AG04449 (cell line): ENCODE results near the gene LCE3E.
"Not testable (repeated sequence)": the region's sequence is repeated elsewhere in the genome, so short reads cannot be mapped to it uniquely, and the experiment has no call there.

Experiments
- CTCF ChIA-PET: fragments of 350-600 bp; formaldehyde crosslinking; extraction: SDS; loops from one replicate; lab custom pipeline; 2021; ENCODE audit warnings: antibody characterized with exemption; lab: Yijun Ruan, JAX
- POLR2A ChIA-PET: fragments of 400-600, 350-600 bp; formaldehyde crosslinking; extraction: SDS; loops from one replicate; lab custom pipeline; 2020; ENCODE audit warnings: antibody characterized with exemption, inconsistent platforms; lab: Yijun Ruan, JAX
- DNase-seq: peaks from one replicate; pipeline ENCODE4 v3.0.0-alpha.2; 2010; ENCODE audit warnings: low read depth, low spot score
- H3K4me3 ChIP-seq: 2 replicates; pipeline ENCODE4 v1.5.1; 2011; ENCODE audit warnings: low read depth, mild to moderate bottlenecking, control low read depth, low read length
- TF ChIP-seq, protein P1 (sequence below): IDR thresholded peaks from one replicate; pipeline ENCODE4 v1.5.1; 2011; ENCODE audit warnings: mild to moderate bottlenecking, moderate library complexity, low read length, control low read depth, inconsistent platforms; ENCODE audit not compliant: insufficient read depth; ENCODE audit errors: missing control alignments

LCE3E gene

DNA sequence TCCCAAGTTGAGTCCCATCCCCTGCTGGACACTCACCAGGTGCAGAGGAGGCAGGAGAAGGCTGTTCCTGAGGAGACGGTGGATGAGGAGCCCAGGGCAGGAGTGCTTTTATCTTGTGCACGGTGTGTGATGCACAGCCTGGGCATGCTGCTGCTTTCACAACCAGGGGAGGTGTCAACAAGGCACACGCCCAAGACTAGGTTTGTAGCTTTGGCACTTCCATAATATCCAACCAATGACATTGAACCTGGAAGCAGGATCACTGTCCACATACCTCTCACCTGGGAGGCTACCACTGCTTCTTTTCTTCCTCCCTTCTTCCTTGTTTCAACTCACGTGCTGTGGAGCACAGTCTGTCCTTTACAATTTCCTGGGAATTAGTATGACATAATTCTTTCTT is 13.9 kb upstream of the LCE3E start, which contains the start of gene LCE3D:
Gene LCE3D, minus strand, starts transcription at position 84 of the 400 bp plus-strand sequence. CDS start 580 bp downstream, outside the sequence.
- TF ChIP-seq, protein P1, sequence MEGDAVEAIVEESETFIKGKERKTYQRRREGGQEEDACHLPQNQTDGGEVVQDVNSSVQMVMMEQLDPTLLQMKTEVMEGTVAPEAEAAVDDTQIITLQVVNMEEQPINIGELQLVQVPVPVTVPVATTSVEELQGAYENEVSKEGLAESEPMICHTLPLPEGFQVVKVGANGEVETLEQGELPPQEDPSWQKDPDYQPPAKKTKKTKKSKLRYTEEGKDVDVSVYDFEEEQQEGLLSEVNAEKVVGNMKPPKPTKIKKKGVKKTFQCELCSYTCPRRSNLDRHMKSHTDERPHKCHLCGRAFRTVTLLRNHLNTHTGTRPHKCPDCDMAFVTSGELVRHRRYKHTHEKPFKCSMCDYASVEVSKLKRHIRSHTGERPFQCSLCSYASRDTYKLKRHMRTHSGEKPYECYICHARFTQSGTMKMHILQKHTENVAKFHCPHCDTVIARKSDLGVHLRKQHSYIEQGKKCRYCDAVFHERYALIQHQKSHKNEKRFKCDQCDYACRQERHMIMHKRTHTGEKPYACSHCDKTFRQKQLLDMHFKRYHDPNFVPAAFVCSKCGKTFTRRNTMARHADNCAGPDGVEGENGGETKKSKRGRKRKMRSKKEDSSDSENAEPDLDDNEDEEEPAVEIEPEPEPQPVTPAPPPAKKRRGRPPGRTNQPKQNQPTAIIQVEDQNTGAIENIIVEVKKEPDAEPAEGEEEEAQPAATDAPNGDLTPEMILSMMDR, result no peak
- ChIA-PET POLR2A (no interaction called here), CTCF (no interaction called here)
- DNase-seq, result no peak
- H3K4me3 ChIP-seq, result no peak within 1 kb of the TSS

DNA sequence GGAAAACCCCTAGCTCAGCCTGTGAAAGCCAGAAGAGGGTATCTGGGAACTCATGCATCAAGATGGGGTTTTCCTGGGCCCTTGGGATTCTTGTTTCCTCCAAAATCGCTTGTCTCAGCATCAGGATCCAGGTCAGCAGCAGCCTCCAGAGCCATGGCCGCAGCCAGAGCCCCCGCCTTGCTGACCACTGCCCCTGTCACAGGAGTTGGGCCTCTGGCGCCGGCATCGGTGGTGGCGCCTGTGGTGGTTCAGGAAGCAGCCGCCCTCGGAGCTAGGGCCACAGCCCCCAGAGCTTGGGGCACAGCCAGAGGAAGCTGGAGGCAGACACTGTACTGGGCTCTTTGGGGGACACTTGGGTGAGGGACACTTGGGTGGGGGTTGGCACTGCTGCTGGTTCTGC is 12.9 kb upstream of the LCE3E start:
- DNase-seq, CTCF ChIA-PET, POLR2A ChIA-PET, H3K4me3 ChIP-seq: not testable (repeated sequence)

DNA sequence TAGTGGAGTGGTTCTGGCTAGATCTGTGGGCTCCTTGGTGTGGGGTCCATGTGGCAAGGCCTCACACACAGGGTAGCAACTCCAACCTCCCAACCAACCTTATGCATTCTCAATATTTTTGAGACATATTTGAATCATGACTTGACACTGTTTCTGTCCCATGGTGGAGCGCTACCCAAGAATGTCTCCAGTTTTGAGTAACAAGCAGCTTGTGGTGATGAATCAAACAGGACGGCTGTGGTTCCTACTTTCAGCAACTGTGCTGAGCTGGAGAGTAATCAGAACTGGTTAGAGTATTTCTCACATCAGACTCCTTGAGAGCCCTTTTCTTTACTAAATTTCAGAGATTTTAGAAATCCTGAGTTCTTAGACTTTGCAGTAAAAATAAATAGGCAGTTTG is 10.6 kb upstream of the LCE3E start:
- no peak for DNase-seq
- H3K4me3 ChIP-seq, result no peak overlapping the region
- ChIA-PET POLR2A (no interaction called here), CTCF (no interaction called here)
- TF ChIP-seq, protein P1, result no peak

DNA sequence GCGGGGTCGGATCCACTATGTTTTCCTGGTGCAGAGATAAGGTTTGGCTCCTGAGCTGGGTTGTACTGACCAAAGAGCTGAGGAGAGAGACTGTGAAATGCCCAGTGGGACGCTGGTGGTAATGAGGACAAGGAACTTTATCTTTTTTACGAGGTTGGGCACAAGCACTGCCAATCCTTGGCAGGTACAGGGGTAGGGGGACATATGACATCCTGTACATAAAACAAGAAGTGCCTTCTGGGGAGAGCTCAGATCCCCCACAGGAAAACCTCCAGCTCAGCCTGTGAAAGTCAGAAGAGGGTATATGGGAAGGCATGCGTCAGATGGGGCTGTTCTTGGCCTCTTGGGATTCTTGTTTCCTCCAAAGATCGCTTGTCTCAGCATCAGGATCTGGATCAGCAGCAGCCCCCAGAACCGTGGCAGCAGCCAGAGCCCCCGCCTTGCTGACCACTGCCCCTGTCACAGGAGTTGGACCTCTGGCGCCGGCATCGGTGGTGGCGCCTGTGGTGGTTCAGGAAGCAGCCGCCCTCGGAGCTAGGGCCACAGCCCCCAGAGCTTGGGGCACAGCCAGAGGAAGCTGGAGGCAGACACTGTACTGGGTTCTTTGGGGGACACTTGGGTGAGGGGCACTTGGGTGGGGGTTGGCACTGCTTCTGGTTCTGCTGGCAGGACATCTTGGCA is 905 bp downstream of the LCE3E start:
- TF ChIP-seq, protein P1, result no peak
- CTCF ChIA-PET, result no interaction called here
- DNase-seq, result no peak
- POLR2A ChIA-PET, result no interaction called here
- no peak overlapping the region for H3K4me3 ChIP-seq

GRCh38 chr1:152565115-152565514 is 1.5 kb downstream of the LCE3E start:
- H3K4me3 ChIP-seq, result no peak overlapping the region
- TF ChIP-seq, protein P1, result no peak
- DNase-seq, result no peak
- POLR2A ChIA-PET, result no interaction called here
- CTCF ChIA-PET, result no interaction called here

GRCh38 chr1:152548358-152548757 is 18.2 kb downstream of the LCE3E start:
- POLR2A ChIA-PET, CTCF ChIA-PET, H3K4me3 ChIP-seq, DNase-seq: not testable (repeated sequence)

DNA sequence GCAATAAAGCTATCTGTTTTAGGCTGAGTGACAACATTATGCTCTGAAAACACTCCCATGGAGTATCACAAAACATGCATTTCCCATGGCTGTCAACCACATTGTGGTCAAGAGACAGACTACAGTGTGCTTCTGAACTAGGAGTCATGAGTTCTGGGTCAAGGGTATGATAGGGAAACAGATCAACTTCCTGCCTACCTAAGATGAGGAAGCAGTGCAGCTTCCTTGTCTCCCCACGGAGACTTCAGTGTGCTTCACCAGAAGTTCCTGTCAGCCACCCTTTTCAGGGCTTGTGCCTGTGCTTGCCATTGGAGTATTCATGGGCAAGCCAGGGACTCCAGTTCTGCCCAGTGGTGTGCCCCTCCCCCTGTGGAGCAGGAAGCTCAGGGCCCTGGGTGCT is 19.9 kb downstream of the LCE3E start:
- TF ChIP-seq, protein P1, result no peak
- H3K4me3 ChIP-seq, result no peak overlapping the region
- ChIA-PET POLR2A (no interaction called here), CTCF (no interaction called here)
- DNase-seq, result no peak
